Naive B cell (primary cell): Measurements from ENCODE around the gene GMFB. TPM values are rescaled to one million over a fixed set of nuclear protein-coding genes. Genes with fewer than 3 reads are reported as not detected.
"Not testable (repeated sequence)": the region's sequence is repeated elsewhere in the genome, so short reads cannot be mapped to it uniquely, and the experiment has no call there.

Experiments
- ATAC-seq, 2 donors: fragments of 150-1000 bp; cut with Tn5 transposase; 2 replicates each; pipeline ENCODE4 v1.10.0; 2021; ENCODE audit warnings: low read depth in 2 of 2, mild to moderate bottlenecking in 2 of 2, moderate library complexity in 2 of 2
- DNase-seq: peaks from one replicate; pipeline ENCODE4 v3.0.0; 2022
- H3K27ac Mint-ChIP-seq, 6 donors: one replicate each; pipeline ENCODE4 v1.8.0; 2020 to 2022; ENCODE audit warnings: mild to moderate bottlenecking in 6 of 6, mixed read lengths in 6 of 6, moderate library complexity in 5 of 6, inconsistent platforms in 2 of 6
- H3K27me3 Mint-ChIP-seq, 3 donors: one replicate each; pipeline ENCODE4 v1.8.0; 2021 to 2022; ENCODE audit warnings: mixed read lengths in 3 of 3, mild to moderate bottlenecking in 1 of 3
- H3K36me3 Mint-ChIP-seq, 2 donors: one replicate each; pipeline ENCODE4 v1.8.0; 2020 to 2022; ENCODE audit warnings: mixed read lengths in 2 of 2, inconsistent platforms in 1 of 2, mild to moderate bottlenecking in 1 of 2
- H3K4me1 Mint-ChIP-seq, 3 donors: one replicate each; pipeline ENCODE4 v1.8.0; 2020 to 2022; ENCODE audit warnings: mixed read lengths in 3 of 3, inconsistent platforms in 1 of 3, mild to moderate bottlenecking in 1 of 3, moderate library complexity in 1 of 3
- H3K4me3 Mint-ChIP-seq, 8 donors: one replicate each; pipeline ENCODE4 v1.8.0; 2020 to 2022; ENCODE audit warnings: mild to moderate bottlenecking in 8 of 8, mixed read lengths in 8 of 8, moderate library complexity in 8 of 8, inconsistent platforms in 2 of 8
- H3K9me3 Mint-ChIP-seq, 7 donors: one replicate each; pipeline ENCODE4 v1.8.0; 2020 to 2022; ENCODE audit warnings: mixed read lengths in 7 of 7, mild to moderate bottlenecking in 5 of 7, inconsistent platforms in 2 of 7, moderate library complexity in 1 of 7
- polyA plus RNA-seq, 6 donors: library from polyadenylated mRNA; unstranded; fragments of 300-500 nt; fragmentation: Illumina TruSeq; gene quantifications; one replicate each; pipeline ENCODE4 v1.2.3, GENCODE V29; 2021; ENCODE audit warnings: low read depth in 6 of 6

Gene GMFB
- polyA plus RNA-seq, 6 donors from 2014 or later = 36.4 to 45.5 (median 39.7) TPM

DNA sequence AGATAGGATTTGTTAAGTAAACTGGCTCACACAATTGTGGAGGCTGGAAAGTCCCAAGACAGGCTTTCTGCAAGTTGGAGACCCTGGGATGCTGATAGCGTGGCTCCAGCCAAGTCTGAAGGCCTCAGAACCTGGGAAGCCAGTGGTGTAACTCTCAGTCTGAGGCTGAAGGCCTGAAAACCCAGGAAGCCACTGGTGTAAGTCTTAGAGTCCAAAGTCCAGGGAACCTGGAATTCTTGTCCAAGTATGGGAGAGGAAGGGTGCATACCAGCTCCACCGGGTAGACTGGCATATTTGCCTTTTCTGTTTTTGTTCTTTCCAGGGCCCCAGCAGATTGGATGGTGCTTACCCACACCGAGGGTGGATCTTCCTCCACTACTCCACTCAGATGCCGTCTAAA lies 18.1 kb downstream of the GMFB start:
- peak overlapping the region in 3 of 6 donors; percentile 9 to 48 (median 36) for H3K27ac Mint-ChIP-seq
- ATAC-seq (no peak), DNase-seq (no peak)
- peaks cover 14% of the 10 kb centered on the region in 2 donors for H3K36me3 Mint-ChIP-seq
- peaks cover 5 to 17% (median 8%) of the 10 kb centered on the region in 7 donors for H3K9me3 Mint-ChIP-seq
- no peaks in the 10 kb centered on the region for H3K27me3 Mint-ChIP-seq
- peaks cover 2 to 17% (median 3%) of the 10 kb centered on the region in 3 donors for H3K4me1 Mint-ChIP-seq
- no peak overlapping the region for H3K4me3 Mint-ChIP-seq

DNA sequence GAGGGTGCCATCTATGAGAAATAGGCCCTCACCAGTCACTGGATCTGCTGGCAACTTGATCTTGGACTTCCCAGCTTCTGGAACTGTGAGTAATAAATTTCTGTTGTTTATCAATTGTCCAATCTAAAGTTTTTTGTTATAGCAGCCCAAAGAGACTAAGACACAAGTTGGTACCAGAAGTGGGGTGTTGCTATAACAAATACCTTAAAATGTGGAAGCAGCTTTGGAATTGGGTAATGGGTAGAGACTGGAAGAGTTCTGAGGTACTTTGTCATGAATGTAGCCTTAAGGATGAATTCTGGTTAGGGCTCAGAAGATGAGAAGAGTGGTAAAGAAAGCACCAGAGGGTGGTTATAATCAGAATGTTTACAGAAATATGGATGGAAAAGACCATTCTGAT lies 21.5 kb downstream of the GMFB start:
- ATAC-seq = no peak

DNA sequence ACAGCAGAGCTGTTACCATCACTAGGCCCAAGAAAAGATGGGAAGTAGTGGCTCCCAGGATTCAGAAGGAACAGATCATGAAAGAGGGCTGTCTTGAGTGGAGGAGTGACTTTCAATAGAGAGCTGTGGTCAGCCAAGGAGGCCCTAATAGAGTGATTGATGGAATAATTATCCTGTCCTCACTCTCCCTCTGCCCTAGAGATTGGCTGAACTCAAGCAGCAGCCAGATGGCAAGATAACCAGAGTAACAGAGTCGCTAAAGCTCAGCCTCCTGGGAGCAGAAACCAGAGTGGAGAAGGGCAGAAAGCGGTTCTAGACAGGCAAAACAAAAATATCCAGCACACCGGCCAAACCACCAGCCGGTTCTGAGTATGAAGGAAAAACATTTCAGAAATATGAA lies 23.1 kb downstream of the GMFB start:
- Mint-ChIP-seq H3K27ac (peak overlapping the region in 1 of 6 donors; percentile 59), H3K4me1 (peaks cover 0 to 5% (median 0%) of the 10 kb centered on the region in 3 donors), H3K36me3 (peaks cover 14% of the 10 kb centered on the region in 2 donors), H3K9me3 (peaks cover 6 to 17% (median 8%) of the 10 kb centered on the region in 7 donors), H3K4me3 (no peak overlapping the region), H3K27me3 (peaks cover 0 to 3% (median 0%) of the 10 kb centered on the region in 3 donors)
- ATAC-seq (no peak), DNase-seq (no peak)

More for the DNA sequence above, 21.5 kb downstream of the GMFB start:
- Mint-ChIP-seq H3K4me3 (no peak overlapping the region), H3K27ac (peak overlapping the region in 1 of 6 donors; percentile 68), H3K4me1 (peaks cover 0 to 13% (median 3%) of the 10 kb centered on the region in 3 donors), H3K9me3 (peaks cover 6 to 17% (median 8%) of the 10 kb centered on the region in 7 donors), H3K36me3 (peaks cover 14% of the 10 kb centered on the region in 2 donors), H3K27me3 (peaks cover 0 to 3% (median 0%) of the 10 kb centered on the region in 3 donors)
- DNase-seq = no peak

DNA sequence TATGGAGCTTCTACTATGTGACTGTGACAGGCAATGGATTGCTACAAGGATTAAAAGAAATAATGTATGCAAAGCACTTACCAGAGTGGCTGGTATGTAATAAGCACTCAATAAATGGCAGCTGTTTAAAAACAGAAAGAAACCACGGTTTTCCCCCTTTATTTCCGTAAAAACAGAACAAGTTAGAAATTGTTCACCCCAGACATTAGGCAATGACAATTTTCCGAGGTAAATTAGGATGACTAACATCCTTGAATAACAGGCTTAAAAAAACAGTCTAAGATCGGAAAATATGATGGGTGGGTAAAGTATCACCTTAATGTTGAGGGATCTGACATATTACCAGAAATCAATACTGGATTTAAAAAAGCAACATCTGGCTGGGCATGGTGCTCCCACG lies 26.7 kb downstream of the GMFB start:
- Mint-ChIP-seq H3K4me1 (no peaks in the 10 kb centered on the region), H3K9me3 (peaks cover 0 to 25% (median 10%) of the 10 kb centered on the region in 7 donors), H3K27ac (no peak overlapping the region), H3K36me3 (peaks cover 10 to 22% of the 10 kb centered on the region in 2 donors), H3K27me3 (peaks cover 0 to 3% (median 0%) of the 10 kb centered on the region in 3 donors), H3K4me3 (no peak overlapping the region)
- ATAC-seq (no peak), DNase-seq (no peak)

DNA sequence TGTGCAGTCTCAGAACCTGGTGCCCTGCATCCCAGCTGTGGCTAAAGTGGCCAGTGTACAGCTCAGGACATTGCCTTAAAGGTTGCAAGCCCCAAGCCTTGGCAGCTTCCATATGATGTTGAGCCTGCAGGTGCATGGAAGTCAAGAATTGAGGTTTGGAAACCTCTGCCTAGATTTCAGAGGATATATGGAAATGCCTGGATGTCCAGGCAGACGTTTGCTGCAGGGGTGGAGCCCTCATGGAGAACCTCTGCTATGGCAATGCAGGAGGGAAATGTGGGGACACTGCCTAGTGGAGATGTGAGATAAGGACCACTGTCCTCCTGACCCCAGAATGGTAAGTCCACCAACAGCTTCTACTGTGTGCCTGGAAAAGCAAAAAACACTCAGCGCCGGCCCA lies 29.7 kb downstream of the GMFB start:
- Mint-ChIP-seq H3K36me3 (peaks cover 7 to 18% of the 10 kb centered on the region in 2 donors), H3K27me3 (peaks cover 0 to 3% (median 0%) of the 10 kb centered on the region in 3 donors), H3K9me3 (peaks cover 0 to 20% (median 6%) of the 10 kb centered on the region in 7 donors), H3K4me3 (no peak overlapping the region), H3K27ac (no peak overlapping the region), H3K4me1 (no peaks in the 10 kb centered on the region)
- no peak for ATAC-seq
- no peak for DNase-seq

DNA sequence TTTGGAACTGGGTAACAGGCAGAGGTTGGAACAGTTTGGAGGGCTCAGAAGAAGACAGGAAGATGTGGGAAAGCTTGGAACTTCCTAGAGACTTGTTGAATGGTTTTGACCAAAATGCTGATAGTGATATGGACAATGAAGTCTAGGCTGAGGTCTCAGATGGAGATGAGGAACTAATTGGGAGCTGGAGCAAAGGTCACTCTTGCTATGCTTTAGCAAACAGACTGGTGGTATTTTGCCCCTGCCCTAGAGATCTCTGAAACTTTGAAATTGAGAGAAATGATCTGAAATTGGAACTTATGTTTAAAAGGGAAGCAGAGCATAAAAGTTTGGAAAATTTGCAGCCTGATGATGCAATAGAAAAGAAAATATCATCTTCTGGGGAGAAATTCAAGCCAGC lies 30.2 kb downstream of the GMFB start:
- not testable (repeated sequence) for ATAC-seq, DNase-seq, H3K4me1 Mint-ChIP-seq, H3K4me3 Mint-ChIP-seq, H3K27me3 Mint-ChIP-seq
- peaks cover 0 to 20% (median 6%) of the 10 kb centered on the region in 7 donors for H3K9me3 Mint-ChIP-seq
- peak overlapping the region in 1 of 6 donors; percentile 14 for H3K27ac Mint-ChIP-seq
- H3K36me3 Mint-ChIP-seq = peaks cover 7 to 18% of the 10 kb centered on the region in 2 donors

DNA sequence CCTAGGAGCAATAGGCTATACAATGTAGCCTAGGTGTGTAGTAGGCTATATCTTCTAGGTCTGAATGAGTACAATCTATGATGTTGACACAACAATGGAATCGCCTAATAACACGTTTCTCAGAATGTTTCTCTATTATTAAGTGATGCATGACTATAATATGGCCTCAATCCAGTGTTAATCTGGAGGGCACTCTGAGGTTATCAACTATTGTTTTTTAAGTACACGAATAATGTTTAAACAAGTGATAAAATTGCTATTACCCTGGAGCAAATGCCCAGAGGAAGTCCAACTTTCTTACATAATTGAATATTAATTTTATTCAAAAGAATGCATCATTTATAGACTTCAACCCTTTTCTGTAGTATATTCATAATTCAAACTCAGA lies 31.2 kb downstream of the GMFB start:
- H3K4me3 Mint-ChIP-seq = no peak overlapping the region

DNA sequence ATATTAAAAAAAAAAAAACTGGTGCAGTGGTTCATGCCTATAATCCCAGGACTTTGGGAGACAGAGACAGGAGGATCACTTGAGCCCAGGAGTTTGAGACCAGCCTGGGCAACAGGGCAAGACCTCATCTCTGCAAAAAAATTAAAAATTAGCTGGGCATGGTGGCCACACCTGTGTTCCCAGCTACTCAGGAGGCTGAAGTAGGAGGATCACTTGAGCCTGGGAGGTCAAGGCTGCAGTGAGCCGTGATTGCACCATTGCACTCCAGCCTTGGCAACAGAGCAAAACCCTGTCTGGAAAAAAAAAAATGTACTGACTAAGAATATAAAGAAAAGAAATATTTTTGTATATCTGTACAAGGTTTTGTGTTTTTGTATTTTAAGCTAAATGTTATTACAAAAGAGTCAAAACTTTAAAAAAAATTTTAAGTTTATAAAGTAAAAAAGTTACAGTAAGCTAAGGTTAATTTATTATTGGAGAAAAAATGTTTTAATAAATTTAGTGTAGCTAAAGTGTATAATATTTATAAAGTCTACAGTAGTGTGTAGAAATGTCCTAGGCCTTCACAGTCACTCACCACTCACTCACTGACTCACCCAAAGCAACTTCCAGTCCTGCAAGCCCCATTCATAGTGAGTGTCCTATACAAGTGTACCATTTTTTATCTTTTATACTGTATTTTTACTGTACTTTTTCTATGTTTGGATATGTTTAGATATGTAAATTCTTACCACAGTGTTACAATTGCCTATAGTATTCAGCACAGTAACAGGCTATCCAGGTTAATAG lies 31.8 kb downstream of the GMFB start:
- H3K36me3 Mint-ChIP-seq = peaks cover 7 to 18% of the 10 kb centered on the region in 2 donors
- not testable (repeated sequence) for H3K27me3 Mint-ChIP-seq, H3K4me3 Mint-ChIP-seq, H3K4me1 Mint-ChIP-seq, H3K27ac Mint-ChIP-seq, ATAC-seq, DNase-seq
- H3K9me3 Mint-ChIP-seq = peaks cover 0 to 20% (median 6%) of the 10 kb centered on the region in 7 donors

More for the DNA sequence above, 31.2 kb downstream of the GMFB start:
- no peak for DNase-seq
- Mint-ChIP-seq H3K27ac (no peak overlapping the region), H3K27me3 (no peaks in the 10 kb centered on the region), H3K4me1 (no peaks in the 10 kb centered on the region), H3K36me3 (peaks cover 7 to 18% of the 10 kb centered on the region in 2 donors), H3K9me3 (peaks cover 0 to 20% (median 6%) of the 10 kb centered on the region in 7 donors)
- ATAC-seq = no peak

DNA sequence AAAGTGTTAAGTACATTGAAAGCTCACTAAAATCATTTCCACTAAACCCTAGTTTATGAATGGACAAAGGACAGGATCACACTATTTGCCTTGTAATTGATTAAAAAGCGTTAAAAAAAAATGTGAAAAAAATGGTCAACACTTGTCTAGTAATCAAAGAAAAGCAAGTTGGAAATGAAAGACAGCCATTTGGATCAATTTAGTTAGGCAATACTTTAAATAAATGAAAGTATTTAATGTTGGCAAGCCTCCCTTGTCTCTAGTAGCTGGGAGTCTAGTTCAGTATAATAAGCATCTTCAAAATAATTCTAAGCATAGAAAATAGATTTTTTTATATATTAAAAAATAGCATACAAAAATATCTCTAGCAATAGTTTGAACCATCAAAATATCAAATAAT lies 33.4 kb downstream of the GMFB start:
- Mint-ChIP-seq H3K27ac (no peak overlapping the region), H3K4me3 (no peak overlapping the region)
- no peak for DNase-seq

DNA sequence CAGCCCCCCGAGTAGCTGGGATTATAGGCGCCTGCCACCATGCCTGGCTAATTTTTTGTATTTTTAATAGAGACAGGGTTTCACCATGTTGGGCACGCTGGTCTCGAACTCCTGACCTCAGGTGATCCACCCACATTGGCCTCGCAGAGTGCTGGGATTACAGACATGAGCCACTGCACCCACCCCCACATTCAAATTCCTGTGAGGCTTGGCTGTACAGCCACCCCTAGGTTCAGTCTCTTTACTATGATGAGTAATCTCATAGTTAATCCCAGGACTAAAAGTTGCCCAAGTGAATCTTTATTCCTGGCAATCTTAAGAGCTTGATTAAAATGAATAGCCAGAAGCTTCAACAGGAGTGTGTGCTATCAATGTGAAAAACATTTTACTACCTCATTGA lies 34.8 kb downstream of the GMFB start:
- not testable (repeated sequence) for H3K27me3 Mint-ChIP-seq, H3K4me1 Mint-ChIP-seq, DNase-seq, H3K36me3 Mint-ChIP-seq, ATAC-seq, H3K4me3 Mint-ChIP-seq, H3K27ac Mint-ChIP-seq, H3K9me3 Mint-ChIP-seq

More for the DNA sequence above, 33.4 kb downstream of the GMFB start:
- Mint-ChIP-seq H3K27me3 (no peaks in the 10 kb centered on the region), H3K36me3 (peaks cover 7 to 18% of the 10 kb centered on the region in 2 donors), H3K9me3 (peaks cover 0 to 20% (median 6%) of the 10 kb centered on the region in 7 donors), H3K4me1 (peaks cover 0 to 8% (median 0%) of the 10 kb centered on the region in 3 donors)
- no peak for ATAC-seq

DNA sequence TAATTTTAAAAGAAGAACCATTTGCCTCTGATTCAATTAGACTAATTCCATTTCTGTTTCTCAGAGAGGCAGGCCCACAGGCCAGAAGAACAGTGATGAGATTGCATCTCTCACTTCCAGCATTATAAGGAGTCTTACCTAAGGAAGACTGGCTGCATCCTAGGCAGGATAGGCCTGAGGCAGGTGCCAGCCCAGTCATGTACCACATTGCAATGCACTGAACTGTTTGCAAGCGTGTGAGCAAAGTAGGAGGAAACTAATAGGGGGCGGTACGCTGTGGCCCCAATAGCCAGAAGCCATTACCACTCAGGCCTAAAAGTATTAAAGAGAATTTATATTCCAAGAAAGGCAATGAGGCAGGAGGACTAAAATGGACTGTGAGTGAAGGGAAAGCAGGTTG lies 35.5 kb downstream of the GMFB start:
- H3K36me3 Mint-ChIP-seq = peaks cover under 1 to 2% of the 10 kb centered on the region in 2 donors
- no peak overlapping the region for H3K4me3 Mint-ChIP-seq
- H3K4me1 Mint-ChIP-seq = peaks cover 0 to 8% (median 0%) of the 10 kb centered on the region in 3 donors
- H3K9me3 Mint-ChIP-seq = peaks cover 0 to 2% (median under 1%) of the 10 kb centered on the region in 7 donors
- no peak for DNase-seq
- H3K27ac Mint-ChIP-seq = no peak overlapping the region
- no peak for ATAC-seq
- H3K27me3 Mint-ChIP-seq = peaks cover 0 to 8% (median 7%) of the 10 kb centered on the region in 3 donors

DNA sequence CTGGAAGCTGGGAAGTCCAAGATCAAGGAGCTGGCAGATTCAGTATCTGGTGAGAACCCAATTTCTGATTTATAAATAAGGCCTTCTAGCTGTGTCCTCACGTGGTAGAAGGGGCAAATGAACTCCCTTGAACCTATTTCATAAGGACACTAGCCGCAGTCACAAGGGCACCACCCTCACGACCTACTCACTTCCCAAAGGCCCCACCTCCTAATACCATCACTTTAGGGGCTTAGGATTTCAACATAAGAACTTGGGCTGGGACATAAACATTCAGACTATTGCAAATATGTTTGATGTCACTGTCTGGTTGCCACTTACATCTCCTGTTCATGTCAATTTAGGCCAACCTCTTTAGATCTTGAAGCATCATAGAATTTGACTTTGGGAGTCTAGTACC lies 36.8 kb downstream of the GMFB start:
- DNase-seq (no peak), ATAC-seq (no peak)
- Mint-ChIP-seq H3K4me3 (no peak overlapping the region), H3K4me1 (peaks cover 0 to 8% (median 0%) of the 10 kb centered on the region in 3 donors), H3K27ac (no peak overlapping the region), H3K9me3 (no peaks in the 10 kb centered on the region), H3K27me3 (peaks cover 0 to 8% (median 7%) of the 10 kb centered on the region in 3 donors), H3K36me3 (no peaks in the 10 kb centered on the region)

DNA sequence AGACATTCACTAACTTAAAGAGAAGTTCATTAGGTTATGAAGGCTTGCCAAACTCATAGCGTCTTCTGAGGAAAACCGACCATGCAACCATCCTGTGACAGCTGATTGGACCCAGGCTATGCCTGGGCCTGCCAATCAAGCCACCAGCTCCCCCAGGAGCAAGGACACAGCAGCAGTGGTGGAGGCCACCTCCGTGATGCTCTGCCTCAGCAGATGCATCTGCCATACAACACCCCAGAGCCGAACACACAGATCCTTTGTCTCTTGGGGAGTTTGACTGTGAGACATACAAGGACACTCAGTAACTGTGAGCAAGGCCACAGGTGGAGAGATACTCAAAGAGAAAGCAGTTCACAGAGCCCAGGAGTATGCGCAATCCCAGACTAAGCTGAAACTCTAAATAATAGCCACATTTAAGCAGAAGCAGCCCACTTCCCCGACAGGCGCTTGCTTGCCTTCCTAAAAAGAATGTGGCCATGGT lies 37.6 kb downstream of the GMFB start:
- no peak for DNase-seq
- no peak overlapping the region for H3K4me3 Mint-ChIP-seq
- peak overlapping the region in 2 of 6 donors; percentile 46 to 58 for H3K27ac Mint-ChIP-seq

DNA sequence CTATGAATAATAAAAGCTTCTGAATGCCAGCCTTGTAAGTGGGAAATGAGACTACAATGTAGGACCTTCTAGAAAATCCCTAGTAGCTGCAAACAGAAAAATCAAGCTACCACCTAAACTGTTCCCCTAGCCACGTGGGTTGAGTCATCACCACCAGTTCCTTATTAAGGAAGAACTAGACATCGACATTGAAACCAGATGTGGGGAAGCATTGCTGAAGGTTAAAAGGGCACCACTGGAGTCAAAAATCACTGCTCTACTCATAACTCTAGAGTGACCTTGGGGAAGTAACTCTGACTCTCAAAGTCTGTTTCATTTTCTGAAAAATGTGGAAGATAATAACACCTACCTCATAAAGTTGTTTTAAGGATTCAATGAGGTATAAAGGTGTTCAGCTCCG lies 38.2 kb downstream of the GMFB start:
- ATAC-seq (peak in 1 of 2 donors; percentile 16), DNase-seq (no peak)
- Mint-ChIP-seq H3K36me3 (no peaks in the 10 kb centered on the region), H3K9me3 (no peaks in the 10 kb centered on the region), H3K27me3 (peaks cover 4 to 18% (median 8%) of the 10 kb centered on the region in 3 donors), H3K4me3 (no peak overlapping the region), H3K27ac (no peak overlapping the region), H3K4me1 (peaks cover 0 to 8% (median 0%) of the 10 kb centered on the region in 3 donors)

More for the DNA sequence above, 37.6 kb downstream of the GMFB start:
- H3K36me3 Mint-ChIP-seq = no peaks in the 10 kb centered on the region
- H3K27me3 Mint-ChIP-seq = peaks cover 4 to 12% (median 8%) of the 10 kb centered on the region in 3 donors
- no peak for ATAC-seq
- no peaks in the 10 kb centered on the region for H3K9me3 Mint-ChIP-seq
- peaks cover 0 to 8% (median 0%) of the 10 kb centered on the region in 3 donors for H3K4me1 Mint-ChIP-seq
